ENCODE measurements around the gene ZNF511. TPM values are rescaled to one million over a fixed set of nuclear protein-coding genes. Genes with fewer than 3 reads are reported as not detected.

Gene ZNF511
- total RNA-seq, 1 donor from 2014 or later = 25.5 TPM

- Histone ChIP-seq H3K27me3 (ENCODE audit: insufficient read depth, low read length) (peaks cover 12% of the 10 kb centered on the region), H3K9me3 (ENCODE audit: insufficient read depth, low read depth, low read length) (no peaks in the 10 kb centered on the region), H2AFZ (ENCODE audit: low read depth, low read length) (peak overlapping the region; percentile 75), H3K4me1 (ENCODE audit: insufficient read depth, low read length) (peaks cover 30% of the 10 kb centered on the region), H3K27ac (ENCODE audit: low read depth, low read length) (no peak overlapping the region), H3K9ac (ENCODE audit: low read length) (peak overlapping the region; percentile 27), H3K4me3 (ENCODE audit: insufficient read depth, low read depth, low read length) (peak overlapping the region; percentile 10), H4K20me1 (ENCODE audit: insufficient read depth, low read length) (no peaks in the 10 kb centered on the region), H3K36me3 (ENCODE audit: insufficient read depth, low read length) (no peaks in the 10 kb centered on the region), H3K4me2 (ENCODE audit: low read length) (peak overlapping the region; percentile 78), H3K79me2 (ENCODE audit: insufficient read depth, low read length) (no peaks in the 10 kb centered on the region)
- Mint-ChIP-seq H3K27ac (ENCODE audit: unreplicated experiment) (no peak overlapping the region), H3K4me1 (ENCODE audit: low read depth, unreplicated experiment) (peaks cover 7% of the 10 kb centered on the region), H3K4me3 (ENCODE audit: unreplicated experiment) (peak overlapping the region; percentile 69), H3K27me3 (ENCODE audit: low read depth, unreplicated experiment) (peaks cover 24% of the 10 kb centered on the region), H3K9me3 (ENCODE audit: unreplicated experiment) (no peaks in the 10 kb centered on the region), H3K36me3 (ENCODE audit: low read depth, unreplicated experiment) (no peaks in the 10 kb centered on the region)
- DNase-seq (ENCODE audit: low read depth) (no peak), FAIRE-seq (no peak)
- TF ChIP-seq EZH2 (IDR thresholded peaks at IDR 0.05; ENCODE audit: insufficient read depth, low read length) = peak; percentile 99
- no peak for TF ChIP-seq CTCF (IDR thresholded peaks at IDR 0.05; ENCODE audit: insufficient read depth, low read depth, low read length)
Observed at GRCh38 chr10:133325440-133326222, 16.9 kb downstream of the ZNF511 start.

- peak overlapping the region; percentile 78 for H3K4me2 ChIP-seq (ENCODE audit: low read length)
- H3K4me3 Mint-ChIP-seq (ENCODE audit: unreplicated experiment) = no peak overlapping the region
- no peaks in the 10 kb centered on the region for H3K79me2 ChIP-seq (ENCODE audit: insufficient read depth, low read length)
- DNase-seq (ENCODE audit: low read depth) (no peak), FAIRE-seq (no peak)
- H3K9ac ChIP-seq (ENCODE audit: low read length) = no peak overlapping the region
- H3K9me3 ChIP-seq (ENCODE audit: insufficient read depth, low read depth, low read length) = no peaks in the 10 kb centered on the region
- H3K9me3 Mint-ChIP-seq (ENCODE audit: unreplicated experiment) = no peaks in the 10 kb centered on the region
- H3K4me3 ChIP-seq (ENCODE audit: insufficient read depth, low read depth, low read length) = no peak overlapping the region
- H3K36me3 ChIP-seq (ENCODE audit: insufficient read depth, low read length) = no peaks in the 10 kb centered on the region
- H3K27ac ChIP-seq (ENCODE audit: low read depth, low read length) = no peak overlapping the region
- H3K27me3 ChIP-seq (ENCODE audit: insufficient read depth, low read length) = peaks cover 16% of the 10 kb centered on the region
- H3K27ac Mint-ChIP-seq (ENCODE audit: unreplicated experiment) = no peak overlapping the region
- no peaks in the 10 kb centered on the region for H4K20me1 ChIP-seq (ENCODE audit: insufficient read depth, low read length)
- H3K27me3 Mint-ChIP-seq (ENCODE audit: low read depth, unreplicated experiment) = peaks cover 29% of the 10 kb centered on the region
- no peaks in the 10 kb centered on the region for H3K36me3 Mint-ChIP-seq (ENCODE audit: low read depth, unreplicated experiment)
- no peak for TF ChIP-seq EZH2 (IDR thresholded peaks at IDR 0.05; ENCODE audit: insufficient read depth, low read length)
- no peak for TF ChIP-seq CTCF (IDR thresholded peaks at IDR 0.05; ENCODE audit: insufficient read depth, low read depth, low read length)
- H2AFZ ChIP-seq (ENCODE audit: low read depth, low read length) = peak overlapping the region; percentile 75
- peaks cover 30% of the 10 kb centered on the region for H3K4me1 ChIP-seq (ENCODE audit: insufficient read depth, low read length)
- H3K4me1 Mint-ChIP-seq (ENCODE audit: low read depth, unreplicated experiment) = peaks cover 7% of the 10 kb centered on the region
Observed at GRCh38 chr10:133326223-133326551, 17.5 kb downstream of the ZNF511 start.
